Amniotic stem cell (primary cell): Measurements from ENCODE around the gene NELFB.
"Not testable (repeated sequence)": the region's sequence is repeated elsewhere in the genome, so short reads cannot be mapped to it uniquely, and the experiment has no call there.

ENCODE experiments used
- DNase-seq: peaks from one replicate; lab custom pipeline; 2025; lab: John Stamatoyannopoulos, UW

The NELFB gene

GRCh38 chr9:137234758-137235423, 20.2 kb upstream of the NELFB start:
- DNase-seq = no peak

GRCh38 chr9:137235424-137236237, 19.5 kb upstream of the NELFB start:
- DNase-seq = no peak

- DNase-seq = peak; percentile 56
Measured at GRCh38 chr9:137236238-137236935, 18.7 kb upstream of the NELFB start.

- DNase-seq = no peak
Measured at GRCh38 chr9:137236936-137237421, 18.1 kb upstream of the NELFB start.

GRCh38 chr9:137237759-137238726, 17.1 kb upstream of the NELFB start:
- no peak for DNase-seq

GRCh38 chr9:137239541-137240200, 15.5 kb upstream of the NELFB start:
- DNase-seq = not testable (repeated sequence)

- DNase-seq = peak; percentile 45
Measured at GRCh38 chr9:137240318-137240840, 14.7 kb upstream of the NELFB start.

GRCh38 chr9:137240841-137241489, 14.2 kb upstream of the NELFB start, which contains the start of gene TUBB4B:
TSS of gene TUBB4B (plus strand) at chr9:137241287. CDS start at chr9:137241361, 74 bp downstream.
- DNase-seq = peak; percentile 99

GRCh38 chr9:137241490-137242268, 13.4 kb upstream of the NELFB start:
- peak; percentile 31 for DNase-seq

- DNase-seq = no peak
Measured at GRCh38 chr9:137242269-137243203, 12.6 kb upstream of the NELFB start.

GRCh38 chr9:137243266-137243625, 11.9 kb upstream of the NELFB start:
- not testable (repeated sequence) for DNase-seq

- DNase-seq = no peak
Measured at GRCh38 chr9:137243626-137244485, 11.3 kb upstream of the NELFB start.

- DNase-seq = no peak
Measured at GRCh38 chr9:137244486-137245449, 10.4 kb upstream of the NELFB start.

- DNase-seq = no peak
Measured at GRCh38 chr9:137245450-137246421, 9.4 kb upstream of the NELFB start.
